Astrocyte of the spinal cord (primary cell): ENCODE results near the gene RUNX2.

Experiments
- DNase-seq: peaks from one replicate; pipeline ENCODE4 v3.0.0; 2011; ENCODE audit warnings: low read depth, low spot score
- H3K4me3 ChIP-seq: 2 replicates; pipeline ENCODE4 v1.5.1; 2011; ENCODE audit warnings: low read depth, mild to moderate bottlenecking, low read length, moderate library complexity
- in situ Hi-C: cut with HindIII; loops from 2 replicates; pipeline ENCODE4 v1.10.0; 2017; ENCODE audit warnings: low sequenced_read_pairs
- TF ChIP-seq, protein P1 (sequence below): IDR thresholded peaks from 2 replicates; pipeline ENCODE4 v1.5.1; 2012; ENCODE audit warnings: low read depth, mild to moderate bottlenecking, low read length, inconsistent platforms

RUNX2 gene

DNA sequence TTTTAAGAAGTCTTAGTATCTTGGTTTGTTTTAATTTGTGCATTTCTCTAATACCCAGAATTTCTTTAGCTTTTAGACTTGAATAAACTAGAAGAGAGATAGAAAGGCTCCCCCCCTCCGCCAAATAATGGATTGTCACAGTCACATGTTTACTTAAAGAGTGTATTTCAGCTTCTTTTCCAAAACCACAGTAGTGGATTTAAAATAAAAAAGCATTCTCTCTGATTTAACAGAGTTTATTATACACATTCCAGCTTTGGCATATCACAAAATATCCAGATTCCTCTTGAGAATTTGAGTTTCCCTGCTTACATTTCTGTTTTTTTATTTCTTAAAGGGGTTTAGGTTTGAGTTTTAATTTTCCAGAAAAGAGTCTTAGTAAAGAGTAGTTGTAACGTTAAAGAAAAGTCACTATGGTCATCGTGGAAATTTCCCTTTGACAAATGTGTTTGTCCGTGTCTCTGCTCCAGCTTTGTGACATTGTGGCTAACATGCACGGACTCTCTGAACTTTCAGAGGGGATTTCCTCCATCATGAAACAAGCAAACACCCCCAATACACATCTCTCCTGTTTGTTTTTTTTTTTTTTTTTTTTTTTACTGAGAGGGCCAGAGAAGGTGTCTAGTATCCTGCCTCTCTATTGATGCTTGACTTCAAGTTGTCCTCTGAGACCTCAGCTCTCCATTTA lies 163.1 kb downstream of the RUNX2 start:
- DNase-seq, result no peak
- in situ Hi-C loops, result no loop called here

DNA sequence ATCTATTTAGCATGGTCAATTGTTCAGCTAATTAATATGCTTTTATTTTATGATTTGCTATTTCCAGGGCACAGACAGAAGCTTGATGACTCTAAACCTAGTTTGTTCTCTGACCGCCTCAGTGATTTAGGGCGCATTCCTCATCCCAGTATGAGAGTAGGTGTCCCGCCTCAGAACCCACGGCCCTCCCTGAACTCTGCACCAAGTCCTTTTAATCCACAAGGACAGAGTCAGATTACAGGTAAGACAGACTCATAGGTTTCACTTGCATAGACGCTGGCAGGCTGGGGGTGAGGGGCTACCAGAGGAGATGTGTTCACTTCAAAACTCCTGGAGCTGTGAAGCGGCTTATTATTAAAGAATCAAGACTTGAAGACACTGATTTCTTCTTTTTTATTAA lies 163.7 kb downstream of the RUNX2 start:
- no peak for DNase-seq
- TF ChIP-seq, protein P1, sequence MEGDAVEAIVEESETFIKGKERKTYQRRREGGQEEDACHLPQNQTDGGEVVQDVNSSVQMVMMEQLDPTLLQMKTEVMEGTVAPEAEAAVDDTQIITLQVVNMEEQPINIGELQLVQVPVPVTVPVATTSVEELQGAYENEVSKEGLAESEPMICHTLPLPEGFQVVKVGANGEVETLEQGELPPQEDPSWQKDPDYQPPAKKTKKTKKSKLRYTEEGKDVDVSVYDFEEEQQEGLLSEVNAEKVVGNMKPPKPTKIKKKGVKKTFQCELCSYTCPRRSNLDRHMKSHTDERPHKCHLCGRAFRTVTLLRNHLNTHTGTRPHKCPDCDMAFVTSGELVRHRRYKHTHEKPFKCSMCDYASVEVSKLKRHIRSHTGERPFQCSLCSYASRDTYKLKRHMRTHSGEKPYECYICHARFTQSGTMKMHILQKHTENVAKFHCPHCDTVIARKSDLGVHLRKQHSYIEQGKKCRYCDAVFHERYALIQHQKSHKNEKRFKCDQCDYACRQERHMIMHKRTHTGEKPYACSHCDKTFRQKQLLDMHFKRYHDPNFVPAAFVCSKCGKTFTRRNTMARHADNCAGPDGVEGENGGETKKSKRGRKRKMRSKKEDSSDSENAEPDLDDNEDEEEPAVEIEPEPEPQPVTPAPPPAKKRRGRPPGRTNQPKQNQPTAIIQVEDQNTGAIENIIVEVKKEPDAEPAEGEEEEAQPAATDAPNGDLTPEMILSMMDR, result no peak
- H3K4me3 ChIP-seq, result no peak overlapping the region
- in situ Hi-C loops, result no loop called here

More for the DNA sequence above, 163.1 kb downstream of the RUNX2 start:
- TF ChIP-seq, protein P1, result no peak
- H3K4me3 ChIP-seq, result no peak overlapping the region

DNA sequence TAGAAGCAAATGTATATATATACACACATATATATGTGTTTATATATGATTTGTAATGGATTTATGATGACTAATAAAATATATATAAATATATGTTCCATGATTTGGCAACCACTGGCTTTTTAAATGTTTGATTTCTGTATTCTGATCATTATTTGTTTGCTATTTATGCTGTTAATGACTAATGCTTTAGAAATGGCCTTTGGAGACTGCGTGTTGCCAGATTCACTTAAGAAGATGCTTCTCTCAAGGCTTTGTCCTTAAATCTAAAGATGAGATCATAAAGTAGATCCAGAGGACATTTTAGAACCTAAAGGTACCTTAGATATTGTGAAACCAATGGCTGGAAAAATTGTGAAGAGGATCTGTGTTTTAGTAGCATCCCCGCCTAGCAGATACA lies 165.6 kb downstream of the RUNX2 start:
- DNase-seq, result no peak
- TF ChIP-seq, protein P1, result no peak
- no peak overlapping the region for H3K4me3 ChIP-seq
- in situ Hi-C loops, result no loop called here

DNA sequence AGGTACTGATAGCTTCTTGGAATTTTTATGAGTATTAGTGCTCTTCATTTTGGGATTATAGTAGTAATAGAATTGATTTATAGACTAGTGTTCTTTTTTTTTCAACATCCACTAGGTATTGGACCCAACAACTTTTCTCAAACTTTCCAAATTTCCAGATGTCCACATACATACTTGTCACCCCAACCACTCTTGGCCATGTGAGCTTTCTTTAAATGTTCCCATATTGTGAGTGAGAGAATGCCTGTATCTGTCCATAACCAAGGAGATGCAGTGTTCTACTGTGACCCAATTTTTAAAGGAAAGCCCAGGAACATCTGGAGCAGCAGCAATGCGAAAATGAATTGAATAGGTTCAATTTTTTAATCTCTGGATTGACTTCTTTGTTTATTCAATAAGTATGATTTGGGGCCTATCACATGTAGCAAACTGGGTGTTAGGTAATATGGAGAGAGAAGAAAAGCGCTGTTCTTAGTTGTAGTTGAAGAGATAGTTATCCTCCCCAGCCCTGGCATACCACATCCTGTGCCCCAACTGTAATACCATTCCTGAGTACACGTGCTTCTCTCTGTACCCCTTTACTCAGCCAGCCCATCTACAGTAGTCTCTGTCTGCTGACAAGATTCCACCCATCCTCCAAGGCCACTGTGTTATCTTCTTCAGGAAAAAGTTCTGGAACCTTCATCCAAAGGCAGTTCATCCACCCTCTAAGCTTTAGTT lies 166.4 kb downstream of the RUNX2 start:
- TF ChIP-seq, protein P1, result no peak
- in situ Hi-C loops, result no loop called here
- H3K4me3 ChIP-seq, result no peak overlapping the region
- no peak for DNase-seq

DNA sequence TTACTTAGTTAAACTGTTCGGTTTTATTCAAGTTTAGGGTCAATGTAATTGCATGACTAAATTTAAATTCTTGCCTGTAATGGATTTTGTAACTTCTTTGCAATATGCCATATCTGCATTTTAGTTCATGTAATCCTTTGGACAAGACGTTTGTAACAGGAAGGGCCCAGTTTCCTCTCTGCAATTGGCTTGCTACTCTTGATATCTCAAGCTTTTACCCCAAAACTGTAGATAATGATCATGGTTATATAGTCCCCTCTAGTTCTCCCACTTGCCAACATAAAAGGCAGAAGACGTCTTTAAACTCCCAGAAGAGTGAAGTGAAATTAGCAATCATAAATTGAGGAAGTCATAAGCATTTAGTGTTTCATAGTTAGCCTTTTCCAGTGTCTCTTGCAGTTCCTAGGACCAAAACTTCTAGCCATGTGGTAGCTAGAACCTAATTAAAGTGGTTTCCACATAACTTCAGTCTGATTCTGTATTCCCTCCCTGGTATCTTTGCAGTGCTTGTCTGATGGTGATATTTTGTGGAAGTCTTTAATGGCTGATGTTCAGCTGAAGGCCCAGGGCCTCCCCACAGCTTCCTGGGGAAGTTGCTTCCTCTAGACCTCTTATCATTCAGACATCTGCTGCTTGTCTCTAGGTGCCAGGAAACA lies 167.4 kb downstream of the RUNX2 start:
- TF ChIP-seq, protein P1, result no peak
- H3K4me3 ChIP-seq, result no peak overlapping the region
- in situ Hi-C loops, result no loop called here
- no peak for DNase-seq

DNA sequence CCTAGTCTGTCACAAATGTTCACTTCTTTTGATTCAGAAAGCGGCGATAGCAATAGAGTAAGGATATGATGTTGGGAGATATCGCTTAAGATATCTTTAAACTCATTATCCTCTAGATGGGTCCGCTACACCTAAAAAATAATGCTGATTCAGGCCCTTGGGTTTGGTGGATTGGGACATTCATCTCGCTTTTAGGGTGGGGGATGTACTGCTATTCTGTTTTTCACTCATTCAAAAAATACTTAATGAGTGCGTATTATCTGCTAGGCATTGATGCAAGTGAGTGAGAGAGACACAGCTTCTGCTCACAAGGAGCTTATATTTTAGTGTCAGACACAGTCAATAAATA lies 167.9 kb downstream of the RUNX2 start:
- TF ChIP-seq, protein P1, result no peak
- DNase-seq, result no peak
- no peak overlapping the region for H3K4me3 ChIP-seq
- in situ Hi-C loops, result no loop called here
